Ovary (tissue), 9 donors: ENCODE data around the gene MPND. TPM values are rescaled to one million over a fixed set of nuclear protein-coding genes. Genes with fewer than 3 reads are reported as not detected.

ENCODE experiments used
- DNase-seq, 5 donors: peaks; one replicate each; pipeline ENCODE4 v3.0.0-alpha.2; 2019 to 2020
- H3K27ac ChIP-seq, 2 donors: fragments of 200-600 bp; one replicate each; pipeline versions ENCODE4 v1.5.1 to v1.8.0; 2019 to 2022
- H3K27me3 ChIP-seq: fragments of 200-600 bp; one replicate; pipeline ENCODE4 v1.8.0; 2022
- H3K36me3 ChIP-seq: fragments of 200-600 bp; sonication (generic); one replicate; pipeline ENCODE4 v1.5.1; 2019
- H3K4me1 ChIP-seq: one replicate; pipeline ENCODE4 v1.8.1; 2013; ENCODE audit warnings: mild to moderate bottlenecking, moderate library complexity; ENCODE audit not compliant: insufficient read depth
- H3K4me3 ChIP-seq: fragments of 200-600 bp; sonication (generic); one replicate; pipeline ENCODE4 v1.5.1; 2017
- H3K9me3 ChIP-seq, 2 donors: fragments of 200-600 bp in 1 of 2; sonication (generic) in 1 of 2; one replicate each; pipeline versions ENCODE4 v1.5.1 to v1.8.1; 2013 to 2019; ENCODE audit warnings: mild to moderate bottlenecking in 1 of 2, moderate library complexity in 1 of 2
- CTCF ChIP-seq, 3 donors: fragments of 450-650 bp in 2 of 3; fragments of 200-600 bp in 1 of 3; IDR thresholded peaks; one replicate each; pipeline versions ENCODE4 v1.5.1 to v1.8.0; 2016 to 2022; ENCODE audit warnings: antibody characterized with exemption in 3 of 3, mild to moderate bottlenecking in 1 of 3
- EP300 ChIP-seq: sonication (generic); formaldehyde crosslinking; IDR thresholded peaks from one replicate; pipeline ENCODE4 v1.6.1; 2017; ENCODE audit warnings: antibody characterized with exemption
- POLR2A ChIP-seq: fragments of 450-650 bp; IDR thresholded peaks from one replicate; pipeline ENCODE4 v1.6.1; 2017; ENCODE audit warnings: antibody characterized with exemption, mild to moderate bottlenecking, moderate library complexity
- WGBS, 3 donors: extraction: QIAGEN DNeasy Blood & Tissue Kit in 1 of 3; methylation state at CpG; one replicate each; pipeline versions ENCODE4 v1.1.5 to v1.1.7; 2013 to 2017; 5-methylcytosine and 5-hydroxymethylcytosine counted together
- intact Hi-C, 4 donors: fragments of 100-400 bp; cut with DNase I; formaldehyde crosslinking; loops; one replicate each; pipeline versions ENCODE4 v1.11.0 to v1.15.1; 2022 to 2023
- polyA plus RNA-seq, 2 donors: library from polyadenylated mRNA; stranded (reverse); fragments of 200-250 nt in 1 of 2; fragments of 350-450 nt in 1 of 2; fragmentation: Illumina TruSeq in 1 of 2; extraction: RNeasy Lipid Tissue Mini Kit (QIAGEN cat#74804) in 1 of 2; gene quantifications; one replicate each; pipeline ENCODE4 v1.2.3, GENCODE V29; 2013 to 2014
- total RNA-seq, 7 donors: library from RNA; depleted of rRNA in 2 of 7; stranded (reverse); fragments of >200 nt in 2 of 7; fragmentation: NEBNext Ultra II Directional in 3 of 7; extraction: Animal tissue kit (Norgen Biotek cat#: 25700) in 3 of 7; gene quantifications; one replicate each; pipeline versions ENCODE4 v1.1.0 to v1.2.4, GENCODE V29; 2016 to 2023
- donor health status: DM: no; HTN: no; CAD: no; lungs with moderate emphysema.
- donor health status: DM: no; HTN: no; CAD: no.
- donor health status: Bipolar disorder and iron deficiency.
- donor health status: DM: yes; HTN: yes; CAD: no.
- donor health status: DM: no; HTN: no; CAD: no.
- donor health status: DM: yes; HTN: yes; CAD: no.

Gene MPND
- total and polyA plus RNA-seq, 9 donors: 2.4 to 31.1 (median 15.1) TPM

- TF ChIP-seq EP300 (no peak), POLR2A (no peak), CTCF (IDR thresholded peaks at IDR 0.05) (no peak)
- H3K4me3 ChIP-seq: no peak overlapping the region
- H3K27me3 ChIP-seq: no peaks in the 10 kb centered on the region
- no peaks in the 10 kb centered on the region for H3K36me3 ChIP-seq
- H3K27ac ChIP-seq: no peak overlapping the region
- intact Hi-C loops: no loop called here
- no peak for DNase-seq
- no peaks in the 10 kb centered on the region for H3K4me1 ChIP-seq
- H3K9me3 ChIP-seq: no peaks in the 10 kb centered on the region
- 92 to 93% (median 92%) methylated on average over 23 of the region's 23 CpGs for WGBS, 3 donors
Observed at GRCh38 chr19:4409123-4409933, 66.0 kb downstream of the MPND start.

Other genes with a start within 250 kb of the MPND start
- 100 to 1,000 TPM in 5 of 7 donors, 10 to 100 TPM in 2; 39.9 to 130 (median 116) TPM for gene MAP2K2, start 219.4 kb upstream of the MPND start, total RNA-seq
- 100 to 1,000 TPM; 108 to 136 TPM for gene MAP2K2, start 219.4 kb upstream of the MPND start, polyA plus RNA-seq
- gene CREB3L3, start 189.9 kb upstream of the MPND start, total RNA-seq: 1 to 10 TPM in 1 of 7 donors, not detected in 6; 2.7 TPM
- gene CREB3L3, start 189.9 kb upstream of the MPND start, polyA plus RNA-seq: 1 to 10 TPM in 1 of 2 donors, under 1 TPM in 1; 0.22 to 1.0 TPM
- 10 to 100 TPM; 11.1 to 19.9 (median 16.5) TPM for gene SIRT6, start 161.0 kb upstream of the MPND start, total RNA-seq
- 10 to 100 TPM in 1 of 2 donors, under 1 TPM in 1; 0.32 to 16.9 TPM for gene SIRT6, start 161.0 kb upstream of the MPND start, polyA plus RNA-seq
- 1 to 10 TPM in 6 of 7 donors, under 1 TPM in 1; 0.81 to 1.3 (median 1.2) TPM for gene ANKRD24, start 160.9 kb upstream of the MPND start, total RNA-seq
- 1 to 10 TPM in 1 of 2 donors, under 1 TPM in 1; 0.45 to 1.3 TPM for gene ANKRD24, start 160.9 kb upstream of the MPND start, polyA plus RNA-seq
- 1 to 10 TPM in 5 of 7 donors, under 1 TPM in 1, not detected in 1; 0.58 to 6.6 (median 2.0) TPM for gene EBI3, start 114.0 kb upstream of the MPND start, total RNA-seq
- gene EBI3, start 114.0 kb upstream of the MPND start, polyA plus RNA-seq: 1 to 10 TPM in 1 of 2 donors, under 1 TPM in 1; 0.90 to 1.1 TPM
- 10 to 100 TPM; 18.4 to 27.5 (median 21.5) TPM for gene YJU2, start 96.5 kb upstream of the MPND start, total RNA-seq
- gene YJU2, start 96.5 kb upstream of the MPND start, polyA plus RNA-seq: 10 to 100 TPM; 20.7 to 33.1 TPM
- under 1 TPM in 2 of 7 donors, not detected in 5; 0.24 to 0.48 TPM for gene SHD, start 64.3 kb upstream of the MPND start, total RNA-seq
- under 1 TPM in 1 of 2 donors, not detected in 1; 0.86 TPM for gene SHD, start 64.3 kb upstream of the MPND start, polyA plus RNA-seq
- gene TMIGD2, start 41.2 kb upstream of the MPND start, total RNA-seq: under 1 TPM in 1 of 7 donors, not detected in 6; 0.36 TPM
- under 1 TPM in 1 of 2 donors, not detected in 1; 0.29 TPM for gene TMIGD2, start 41.2 kb upstream of the MPND start, polyA plus RNA-seq
- under 1 TPM in 2 of 7 donors, not detected in 5; 0.11 to 0.18 TPM for gene FSD1, start 39.0 kb upstream of the MPND start, total RNA-seq
- under 1 TPM in 1 of 2 donors, not detected in 1; 0.48 TPM for gene FSD1, start 39.0 kb upstream of the MPND start, polyA plus RNA-seq
- gene STAP2, start 4.7 kb upstream of the MPND start, total RNA-seq: 10 to 100 TPM; 10.3 to 32.5 (median 17.5) TPM
- gene STAP2, start 4.7 kb upstream of the MPND start, polyA plus RNA-seq: 10 to 100 TPM in 1 of 2 donors, 1 to 10 TPM in 1; 9.7 to 18.8 TPM
- gene SH3GL1, start 57.0 kb downstream of the MPND start, total RNA-seq: 10 to 100 TPM; 20.5 to 88.6 (median 68.3) TPM
- 10 to 100 TPM in 1 of 2 donors, 1 to 10 TPM in 1; 6.9 to 57.5 TPM for gene SH3GL1, start 57.0 kb downstream of the MPND start, polyA plus RNA-seq
- 10 to 100 TPM in 1 of 7 donors, 1 to 10 TPM in 6; 4.7 to 10.4 (median 7.5) TPM for gene CHAF1A, start 59.1 kb downstream of the MPND start, total RNA-seq
- 1 to 10 TPM; 7.3 to 8.6 TPM for gene CHAF1A, start 59.1 kb downstream of the MPND start, polyA plus RNA-seq
- 100 to 1,000 TPM in 6 of 7 donors, 10 to 100 TPM in 1; 66.9 to 170 (median 133) TPM for gene UBXN6, start 114.2 kb downstream of the MPND start, total RNA-seq
- 100 to 1,000 TPM in 1 of 2 donors, 10 to 100 TPM in 1; 19.3 to 140 TPM for gene UBXN6, start 114.2 kb downstream of the MPND start, polyA plus RNA-seq
- 10 to 100 TPM; 36.2 to 77.2 (median 64.4) TPM for gene HDGFL2, start 128.7 kb downstream of the MPND start, total RNA-seq
- gene HDGFL2, start 128.7 kb downstream of the MPND start, polyA plus RNA-seq: 10 to 100 TPM; 28.5 to 63.0 TPM
- gene PLIN4, start 174.9 kb downstream of the MPND start, total RNA-seq: 10 to 100 TPM in 5 of 7 donors, 1 to 10 TPM in 2; 3.7 to 55.1 (median 23.6) TPM
- 1 to 10 TPM; 1.6 to 9.6 TPM for gene PLIN4, start 174.9 kb downstream of the MPND start, polyA plus RNA-seq
- gene PLIN5, start 191.7 kb downstream of the MPND start, total RNA-seq: 100 to 1,000 TPM in 4 of 7 donors, 10 to 100 TPM in 3; 26.0 to 149 (median 131) TPM
- 10 to 100 TPM in 1 of 2 donors, 1 to 10 TPM in 1; 8.8 to 85.0 TPM for gene PLIN5, start 191.7 kb downstream of the MPND start, polyA plus RNA-seq
- 1 to 10 TPM; 1.3 to 7.6 (median 3.6) TPM for gene LRG1, start 196.5 kb downstream of the MPND start, total RNA-seq
- gene LRG1, start 196.5 kb downstream of the MPND start, polyA plus RNA-seq: 1 to 10 TPM in 1 of 2 donors, under 1 TPM in 1; 0.33 to 2.1 TPM
- 1 to 10 TPM; 1.3 to 9.7 (median 5.5) TPM for gene SEMA6B, start 216.1 kb downstream of the MPND start, total RNA-seq
- 1 to 10 TPM in 1 of 2 donors, under 1 TPM in 1; 0.77 to 7.6 TPM for gene SEMA6B, start 216.1 kb downstream of the MPND start, polyA plus RNA-seq